GM21381 (cell line): ENCODE measurements around the gene ZFP64.
"Not testable (repeated sequence)": the region's sequence is repeated elsewhere in the genome, so short reads cannot be mapped to it uniquely, and the experiment has no call there.

Experiments used
- ATAC-seq: cut with Tn5 transposase; IDR thresholded peaks from one replicate; pipeline ENCODE4 v1.9.1; 2021; ENCODE audit warnings: mild to moderate bottlenecking, moderate library complexity; ENCODE audit not compliant: unreplicated experiment

Gene ZFP64

GRCh38 chr20:52191132-52191915 lies at the start of gene ZFP64:
Gene ZFP64, minus strand, starts transcription at chr20:52191779. Its CDS starts 143 bp downstream, at chr20:52191636.
- ATAC-seq: peak; percentile 68

GRCh38 chr20:52240802-52241201 lies 49.2 kb upstream of the ZFP64 start:
- ATAC-seq: no peak

- no peak for ATAC-seq
Observed at GRCh38 chr20:52239102-52239501, 47.5 kb upstream of the ZFP64 start.

GRCh38 chr20:52236292-52236691 lies 44.7 kb upstream of the ZFP64 start:
- no peak for ATAC-seq

GRCh38 chr20:52235129-52235528 lies 43.5 kb upstream of the ZFP64 start:
- no peak for ATAC-seq

- ATAC-seq: no peak
Observed at GRCh38 chr20:52234302-52235045, 42.9 kb upstream of the ZFP64 start.

GRCh38 chr20:52231230-52231746 lies 39.7 kb upstream of the ZFP64 start:
- ATAC-seq: no peak

- ATAC-seq: no peak
Observed at GRCh38 chr20:52230409-52230808, 38.8 kb upstream of the ZFP64 start.

- ATAC-seq: not testable (repeated sequence)
Observed at GRCh38 chr20:52229346-52229745, 37.8 kb upstream of the ZFP64 start.

GRCh38 chr20:52226370-52226769 lies 34.8 kb upstream of the ZFP64 start:
- ATAC-seq: no peak

GRCh38 chr20:52224920-52225319 lies 33.3 kb upstream of the ZFP64 start:
- no peak for ATAC-seq

GRCh38 chr20:52221362-52221761 lies 29.8 kb upstream of the ZFP64 start:
- not testable (repeated sequence) for ATAC-seq

GRCh38 chr20:52220891-52221290 lies 29.3 kb upstream of the ZFP64 start:
- ATAC-seq: not testable (repeated sequence)

GRCh38 chr20:52219441-52219840 lies 27.9 kb upstream of the ZFP64 start:
- no peak for ATAC-seq

- no peak for ATAC-seq
Observed at GRCh38 chr20:52217689-52218395, 26.3 kb upstream of the ZFP64 start.

GRCh38 chr20:52213995-52214394 lies 22.4 kb upstream of the ZFP64 start:
- no peak for ATAC-seq

GRCh38 chr20:52212943-52213342 lies 21.4 kb upstream of the ZFP64 start:
- no peak for ATAC-seq

- no peak for ATAC-seq
Observed at GRCh38 chr20:52210037-52210990, 18.7 kb upstream of the ZFP64 start.

- ATAC-seq: no peak
Observed at GRCh38 chr20:52209154-52209571, 17.6 kb upstream of the ZFP64 start.
